GM20431 (cell line): ENCODE results near the gene ROBO1.
"Not testable (repeated sequence)": the region's sequence is repeated elsewhere in the genome, so short reads cannot be mapped to it uniquely, and the experiment has no call there.

Experiments used
- in situ Hi-C: fragments of 300-500 bp; cut with MseI, MboI; formaldehyde crosslinking; loops from one replicate; pipeline ENCODE4 v1.15.0; 2020; ENCODE audit warnings: low sequenced_read_pairs; ENCODE audit not compliant: unreplicated experiment

Gene ROBO1

GRCh38 chr3:79767905-79768267 is at the start of gene ROBO1:
ROBO1 (minus strand) TSS chr3:79767998.
- in situ Hi-C loops = no loop called here

- in situ Hi-C loops = no loop called here
These were observed 49.4 kb upstream of the ROBO1 start for GRCh38 chr3:79817224-79817623.

- in situ Hi-C loops = no loop called here
These were observed 47.7 kb upstream of the ROBO1 start for GRCh38 chr3:79815478-79815877.

GRCh38 chr3:79810581-79810980 is 42.8 kb upstream of the ROBO1 start:
- in situ Hi-C loops = no loop called here

GRCh38 chr3:79810092-79810491 is 42.3 kb upstream of the ROBO1 start:
- in situ Hi-C loops = no loop called here

GRCh38 chr3:79809106-79809505 is 41.3 kb upstream of the ROBO1 start:
- in situ Hi-C loops = no loop called here

- in situ Hi-C loops = no loop called here
These were observed 40.7 kb upstream of the ROBO1 start for GRCh38 chr3:79808515-79808914.

- in situ Hi-C loops = not testable (repeated sequence)
These were observed 22.4 kb upstream of the ROBO1 start for GRCh38 chr3:79790177-79790576.

- in situ Hi-C loops = no loop called here
These were observed 5.5 kb upstream of the ROBO1 start for GRCh38 chr3:79773291-79773690.

GRCh38 chr3:79769229-79769628 is 1.4 kb upstream of the ROBO1 start:
- in situ Hi-C loops = no loop called here

GRCh38 chr3:79767194-79767904 is 449 bp downstream of the ROBO1 start:
- in situ Hi-C loops = no loop called here

- in situ Hi-C loops = no loop called here
These were observed 1.2 kb downstream of the ROBO1 start for GRCh38 chr3:79766496-79767193.

GRCh38 chr3:79765911-79766310 is 1.9 kb downstream of the ROBO1 start:
- in situ Hi-C loops = no loop called here

GRCh38 chr3:79761441-79761840 is 6.4 kb downstream of the ROBO1 start:
- in situ Hi-C loops = no loop called here

- in situ Hi-C loops = no loop called here
These were observed 16.1 kb downstream of the ROBO1 start for GRCh38 chr3:79751703-79752102.

- in situ Hi-C loops = no loop called here
These were observed 30.3 kb downstream of the ROBO1 start for GRCh38 chr3:79737530-79737929.

GRCh38 chr3:79729096-79729495 is 38.7 kb downstream of the ROBO1 start:
- in situ Hi-C loops = no loop called here

- in situ Hi-C loops = no loop called here
These were observed 41.0 kb downstream of the ROBO1 start for GRCh38 chr3:79726786-79727185.

GRCh38 chr3:79724206-79724605 is 43.6 kb downstream of the ROBO1 start:
- in situ Hi-C loops = no loop called here

GRCh38 chr3:79690072-79690471 is 77.7 kb downstream of the ROBO1 start:
- in situ Hi-C loops = no loop called here

- in situ Hi-C loops = no loop called here
These were observed 82.7 kb downstream of the ROBO1 start for GRCh38 chr3:79685108-79685507.

- in situ Hi-C loops = no loop called here
These were observed 83.8 kb downstream of the ROBO1 start for GRCh38 chr3:79684041-79684440.
